VCaP (cell line): ENCODE data around the gene TMEM119.
"Not testable (repeated sequence)": the region's sequence is repeated elsewhere in the genome, so short reads cannot be mapped to it uniquely, and the experiment has no call there.

Experiments used
- H3K27ac ChIP-seq: fragments of 450-650 bp; 2 replicates; pipeline ENCODE4 v1.5.1; 2017
- CTCF ChIP-seq: fragments of 450-650 bp; conservative IDR thresholded peaks from 2 replicates; pipeline ENCODE4 v1.5.1; 2017; ENCODE audit warnings: mild to moderate bottlenecking, moderate library complexity

Gene TMEM119

GRCh38 chr12:108580531-108580930, 17.4 kb downstream of the TMEM119 start:
- TF ChIP-seq CTCF, result no peak
- no peak overlapping the region for H3K27ac ChIP-seq

- no peak for TF ChIP-seq CTCF
- H3K27ac ChIP-seq, result no peak overlapping the region
Observed at GRCh38 chr12:108578813-108579212, 19.1 kb downstream of the TMEM119 start.

GRCh38 chr12:108578264-108578663, 19.6 kb downstream of the TMEM119 start:
- H3K27ac ChIP-seq, result no peak overlapping the region
- TF ChIP-seq CTCF, result no peak

GRCh38 chr12:108577458-108577857, 20.4 kb downstream of the TMEM119 start:
- no peak for TF ChIP-seq CTCF
- H3K27ac ChIP-seq, result no peak overlapping the region

GRCh38 chr12:108576660-108577234, 21.1 kb downstream of the TMEM119 start:
- TF ChIP-seq CTCF, result no peak
- no peak overlapping the region for H3K27ac ChIP-seq

- TF ChIP-seq CTCF, result no peak
- no peak overlapping the region for H3K27ac ChIP-seq
Observed at GRCh38 chr12:108575199-108575912, 22.5 kb downstream of the TMEM119 start.

GRCh38 chr12:108574276-108574675, 23.6 kb downstream of the TMEM119 start:
- not testable (repeated sequence) for H3K27ac ChIP-seq

- TF ChIP-seq CTCF, result no peak
- H3K27ac ChIP-seq, result no peak overlapping the region
Observed at GRCh38 chr12:108573317-108573716, 24.6 kb downstream of the TMEM119 start.
